AG04450 (cell line): ENCODE measurements around the gene ARF1. TPM values are rescaled to one million over a fixed set of nuclear protein-coding genes. Genes with fewer than 3 reads are reported as not detected.
A peak's percentile ranks its signal among the peaks of the same experiment; 100 is the strongest.

Source experiments
- CTCF ChIA-PET: fragments of 300-600, 350-600 bp; formaldehyde crosslinking; extraction: SDS; loops from one replicate; lab custom pipeline; 2022; ENCODE audit warnings: antibody characterized with exemption, inconsistent platforms; lab: Charles Lee
- POLR2A ChIA-PET: fragments of 350-600 bp; formaldehyde crosslinking; extraction: SDS; loops from one replicate; lab custom pipeline; 2021; ENCODE audit warnings: antibody characterized with exemption, inconsistent platforms; lab: Yijun Ruan, JAX
- DNase-seq: peaks from one replicate; pipeline ENCODE4 v3.0.0-alpha.2; 2011; ENCODE audit warnings: low read depth, low spot score
- H3K27ac ChIP-seq: one replicate; pipeline ENCODE4 v1.5.1; 2012; ENCODE audit warnings: low read depth, low read length, control low read depth
- H3K27me3 ChIP-seq: one replicate; pipeline ENCODE4 v1.6.0; 2012; ENCODE audit warnings: low read length; ENCODE audit not compliant: control insufficient read depth, insufficient read depth
- H3K4me3 ChIP-seq: 2 replicates; pipeline ENCODE4 v1.5.1; 2011; ENCODE audit warnings: mild to moderate bottlenecking, low read depth, low read length, control low read depth
- H3K9me3 ChIP-seq: 2 replicates; pipeline ENCODE4 v1.5.1; 2012; ENCODE audit warnings: low read length; ENCODE audit not compliant: control insufficient read depth, insufficient read depth
- polyA plus RNA-seq: library from polyadenylated mRNA; depleted of rRNA; stranded (reverse); fragments of >200 nt; gene quantifications from 2 replicates; pipeline ENCODE4 v1.2.3, GENCODE V29; 2011
- TF ChIP-seq, protein P1 (sequence below): IDR thresholded peaks from 2 replicates; pipeline ENCODE4 v1.5.1; 2011; ENCODE audit warnings: low read depth, low read length, control low read depth, inconsistent platforms

Gene ARF1
- polyA plus RNA-seq, 1 experiment: 445 TPM

DNA sequence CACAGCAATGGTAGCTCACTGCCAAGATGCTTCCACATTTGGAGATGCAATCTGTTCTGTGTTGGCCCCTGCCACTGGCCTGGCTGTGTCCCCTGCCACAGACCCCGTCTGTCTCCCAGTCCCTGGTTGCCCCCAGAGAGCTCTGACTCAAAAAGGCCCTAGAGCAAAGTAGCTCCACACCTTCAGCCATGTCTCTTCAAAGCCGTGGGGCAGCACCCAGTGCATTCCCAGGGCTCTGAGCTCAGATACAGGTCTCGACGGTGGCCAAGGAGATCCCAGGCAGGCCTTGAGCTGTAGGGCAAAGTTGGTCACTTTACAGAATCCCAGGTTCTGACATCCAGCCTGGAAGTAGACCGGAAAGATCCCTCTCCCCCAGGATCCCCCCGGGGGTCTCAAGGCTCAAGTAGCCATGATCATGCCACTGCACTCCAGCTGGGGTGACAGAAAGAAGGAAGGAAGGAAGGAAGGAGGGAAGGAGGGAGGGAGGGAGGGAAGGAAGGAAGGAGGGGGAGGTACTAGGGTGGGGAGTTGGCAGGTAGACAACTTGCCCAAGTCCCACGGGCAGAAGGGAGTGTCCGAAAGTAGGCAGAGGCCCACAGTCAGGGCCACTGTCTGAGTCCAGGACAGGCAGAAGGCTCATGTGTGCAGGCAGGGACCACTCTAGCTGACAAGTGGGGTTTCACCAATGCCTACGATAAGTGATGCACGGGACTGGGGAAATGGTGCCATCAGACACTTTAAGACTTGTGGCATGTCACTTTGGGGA lies 4.8 kb upstream of the ARF1 start:
- POLR2A ChIA-PET: no interaction called here
- TF ChIP-seq, protein P1, sequence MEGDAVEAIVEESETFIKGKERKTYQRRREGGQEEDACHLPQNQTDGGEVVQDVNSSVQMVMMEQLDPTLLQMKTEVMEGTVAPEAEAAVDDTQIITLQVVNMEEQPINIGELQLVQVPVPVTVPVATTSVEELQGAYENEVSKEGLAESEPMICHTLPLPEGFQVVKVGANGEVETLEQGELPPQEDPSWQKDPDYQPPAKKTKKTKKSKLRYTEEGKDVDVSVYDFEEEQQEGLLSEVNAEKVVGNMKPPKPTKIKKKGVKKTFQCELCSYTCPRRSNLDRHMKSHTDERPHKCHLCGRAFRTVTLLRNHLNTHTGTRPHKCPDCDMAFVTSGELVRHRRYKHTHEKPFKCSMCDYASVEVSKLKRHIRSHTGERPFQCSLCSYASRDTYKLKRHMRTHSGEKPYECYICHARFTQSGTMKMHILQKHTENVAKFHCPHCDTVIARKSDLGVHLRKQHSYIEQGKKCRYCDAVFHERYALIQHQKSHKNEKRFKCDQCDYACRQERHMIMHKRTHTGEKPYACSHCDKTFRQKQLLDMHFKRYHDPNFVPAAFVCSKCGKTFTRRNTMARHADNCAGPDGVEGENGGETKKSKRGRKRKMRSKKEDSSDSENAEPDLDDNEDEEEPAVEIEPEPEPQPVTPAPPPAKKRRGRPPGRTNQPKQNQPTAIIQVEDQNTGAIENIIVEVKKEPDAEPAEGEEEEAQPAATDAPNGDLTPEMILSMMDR: no peak
- no peaks in the 10 kb centered on the region for H3K27me3 ChIP-seq
- H3K4me3 ChIP-seq: no peak overlapping the region
- DNase-seq: no peak
- H3K27ac ChIP-seq: no peak overlapping the region
- CTCF ChIA-PET: no interaction called here
- no peaks in the 10 kb centered on the region; the same call in 1 of the 2 replicates for H3K9me3 ChIP-seq

DNA sequence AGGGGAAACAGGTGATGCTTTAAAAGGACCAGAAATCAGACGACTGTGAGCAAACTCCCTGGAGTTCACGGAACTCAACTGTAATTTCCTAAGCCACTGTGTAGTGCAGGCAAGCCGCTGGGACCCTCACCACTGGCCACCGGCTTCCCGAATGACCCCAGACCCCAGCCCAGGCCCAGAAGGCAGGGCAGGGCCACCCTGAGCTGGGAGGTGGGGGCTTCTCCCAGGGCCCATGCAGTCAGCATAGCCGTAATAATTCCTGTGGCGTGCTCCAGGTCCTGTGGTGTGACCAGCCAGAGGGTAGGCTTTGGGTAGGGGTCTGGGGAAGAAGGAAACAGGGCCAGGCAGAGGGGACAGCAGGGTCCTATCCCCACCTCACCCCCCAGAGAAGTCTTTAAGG lies 3.5 kb upstream of the ARF1 start:
- no peak overlapping the region for H3K27ac ChIP-seq
- TF ChIP-seq, protein P1: no peak
- no peaks in the 10 kb centered on the region for H3K27me3 ChIP-seq
- peaks cover 8% of the 10 kb centered on the region; the same call in 1 of the 2 replicates for H3K9me3 ChIP-seq
- POLR2A ChIA-PET: interaction anchor here (1.1 kb wide), 1 partner anchor 320 kb away, joined by 3 read pairs; no protein-coding TSS in a partner anchor
- CTCF ChIA-PET: no interaction called here
- no peak overlapping the region for H3K4me3 ChIP-seq
- DNase-seq: no peak

DNA sequence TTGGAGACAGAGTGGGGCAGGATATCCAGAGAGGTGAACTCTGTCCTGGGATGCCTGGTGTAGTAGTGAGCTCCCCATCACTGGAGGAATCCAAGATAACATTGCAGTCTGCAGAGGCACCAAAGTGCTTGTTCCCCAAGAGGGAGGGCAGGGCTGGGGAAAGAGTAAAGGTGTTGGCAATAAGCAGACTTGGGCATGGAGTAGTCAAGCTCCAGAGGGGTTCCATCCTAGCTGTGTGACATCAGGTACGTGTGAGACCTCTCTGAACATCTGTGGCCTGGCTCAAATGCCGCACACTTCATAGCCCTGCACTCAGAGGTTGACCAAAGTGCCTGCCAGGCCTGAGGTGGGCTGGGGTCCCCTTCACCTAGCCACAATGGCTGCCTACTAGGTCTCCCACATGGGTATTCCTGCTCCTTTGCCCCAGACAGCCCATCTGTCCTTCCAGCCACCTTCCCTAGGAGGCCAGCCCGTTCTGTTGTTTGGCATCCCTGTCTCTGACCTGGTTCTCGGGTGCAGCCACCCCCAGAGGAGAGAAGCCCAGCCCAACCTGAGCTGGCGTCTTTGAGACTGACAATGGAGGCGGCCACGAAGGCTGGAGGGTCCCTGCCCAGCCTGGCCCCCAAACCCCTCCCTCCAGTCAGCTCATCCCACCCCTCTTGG lies 2.8 kb upstream of the ARF1 start:
- H3K4me3 ChIP-seq: no peak overlapping the region
- no peak overlapping the region for H3K27ac ChIP-seq
- TF ChIP-seq, protein P1: no peak
- CTCF ChIA-PET: no interaction called here
- POLR2A ChIA-PET: interaction anchor here (1.1 kb wide), 1 partner anchor 320 kb away, joined by 3 read pairs; no protein-coding TSS in a partner anchor
- no peak for DNase-seq
- H3K27me3 ChIP-seq: no peaks in the 10 kb centered on the region
- peaks cover 8% of the 10 kb centered on the region; the same call in 1 of the 2 replicates for H3K9me3 ChIP-seq

DNA sequence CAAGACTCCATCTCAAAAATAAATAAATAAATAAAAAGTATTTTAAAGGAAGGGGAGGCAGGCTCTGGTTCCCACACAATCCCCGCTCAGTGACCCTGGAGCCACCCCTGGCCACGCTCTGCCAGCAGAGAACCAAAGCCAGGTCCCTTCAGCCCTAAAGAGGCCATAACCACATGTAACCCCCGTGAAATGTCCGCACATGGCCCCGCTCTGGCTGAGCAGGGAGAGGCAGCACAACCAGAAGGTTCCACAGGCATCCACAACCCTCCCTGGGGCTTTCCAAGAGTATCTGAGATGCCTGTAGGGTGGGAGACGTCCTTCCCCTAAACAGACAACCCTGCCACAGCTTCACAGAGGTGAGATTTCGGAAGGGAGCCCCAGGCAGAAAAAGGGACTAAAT lies 1.4 kb upstream of the ARF1 start:
- H3K27me3 ChIP-seq: no peaks in the 10 kb centered on the region
- peak overlapping the region; percentile 84 for H3K4me3 ChIP-seq
- TF ChIP-seq, protein P1: no peak
- DNase-seq: no peak
- CTCF ChIA-PET: no interaction called here
- peaks cover 8% of the 10 kb centered on the region; the same call in 1 of the 2 replicates for H3K9me3 ChIP-seq
- no peak overlapping the region for H3K27ac ChIP-seq
- POLR2A ChIA-PET: interaction anchor here (1.2 kb wide), 1 partner anchor 70 kb away, joined by 4 read pairs; no protein-coding TSS in a partner anchor
